Ovary (tissue), 9 donors: ENCODE data around the gene PCED1B. TPM values are rescaled to one million over a fixed set of nuclear protein-coding genes. Genes with fewer than 3 reads are reported as not detected.
A peak's percentile ranks its signal among the peaks of the same experiment; 100 is the strongest.

Experiments
- DNase-seq, 5 donors: peaks; one replicate each; pipeline ENCODE4 v3.0.0-alpha.2; 2019 to 2020
- H3K27ac ChIP-seq, 2 donors: fragments of 200-600 bp; one replicate each; pipeline versions ENCODE4 v1.5.1 to v1.8.0; 2019 to 2022
- H3K27me3 ChIP-seq: fragments of 200-600 bp; one replicate; pipeline ENCODE4 v1.8.0; 2022
- H3K36me3 ChIP-seq: fragments of 200-600 bp; sonication (generic); one replicate; pipeline ENCODE4 v1.5.1; 2019
- H3K4me1 ChIP-seq: one replicate; pipeline ENCODE4 v1.8.1; 2013; ENCODE audit warnings: mild to moderate bottlenecking, moderate library complexity; ENCODE audit not compliant: insufficient read depth
- H3K4me3 ChIP-seq: fragments of 200-600 bp; sonication (generic); one replicate; pipeline ENCODE4 v1.5.1; 2017
- H3K9me3 ChIP-seq, 2 donors: fragments of 200-600 bp in 1 of 2; sonication (generic) in 1 of 2; one replicate each; pipeline versions ENCODE4 v1.5.1 to v1.8.1; 2013 to 2019; ENCODE audit warnings: mild to moderate bottlenecking in 1 of 2, moderate library complexity in 1 of 2
- CTCF ChIP-seq, 3 donors: fragments of 450-650 bp in 2 of 3; fragments of 200-600 bp in 1 of 3; IDR thresholded peaks; one replicate each; pipeline versions ENCODE4 v1.5.1 to v1.8.0; 2016 to 2022; ENCODE audit warnings: antibody characterized with exemption in 3 of 3, mild to moderate bottlenecking in 1 of 3
- EP300 ChIP-seq: sonication (generic); formaldehyde crosslinking; IDR thresholded peaks from one replicate; pipeline ENCODE4 v1.6.1; 2017; ENCODE audit warnings: antibody characterized with exemption
- POLR2A ChIP-seq: fragments of 450-650 bp; IDR thresholded peaks from one replicate; pipeline ENCODE4 v1.6.1; 2017; ENCODE audit warnings: antibody characterized with exemption, mild to moderate bottlenecking, moderate library complexity
- WGBS, 3 donors: extraction: QIAGEN DNeasy Blood & Tissue Kit in 1 of 3; methylation state at CpG; one replicate each; pipeline versions ENCODE4 v1.1.5 to v1.1.7; 2013 to 2017; 5-methylcytosine and 5-hydroxymethylcytosine counted together
- intact Hi-C, 4 donors: fragments of 100-400 bp; cut with DNase I; formaldehyde crosslinking; loops; one replicate each; pipeline versions ENCODE4 v1.11.0 to v1.15.1; 2022 to 2023
- polyA plus RNA-seq, 2 donors: library from polyadenylated mRNA; stranded (reverse); fragments of 200-250 nt in 1 of 2; fragments of 350-450 nt in 1 of 2; fragmentation: Illumina TruSeq in 1 of 2; extraction: RNeasy Lipid Tissue Mini Kit (QIAGEN cat#74804) in 1 of 2; gene quantifications; one replicate each; pipeline ENCODE4 v1.2.3, GENCODE V29; 2013 to 2014
- total RNA-seq, 7 donors: library from RNA; depleted of rRNA in 2 of 7; stranded (reverse); fragments of >200 nt in 2 of 7; fragmentation: NEBNext Ultra II Directional in 3 of 7; extraction: Animal tissue kit (Norgen Biotek cat#: 25700) in 3 of 7; gene quantifications; one replicate each; pipeline versions ENCODE4 v1.1.0 to v1.2.4, GENCODE V29; 2016 to 2023
- donor health status: DM: no; HTN: no; CAD: no; lungs with moderate emphysema.
- donor health status: DM: no; HTN: no; CAD: no.
- donor health status: Bipolar disorder and iron deficiency.
- donor health status: DM: yes; HTN: yes; CAD: no.
- donor health status: DM: no; HTN: no; CAD: no.
- donor health status: DM: yes; HTN: yes; CAD: no.

Gene PCED1B
- total and polyA plus RNA-seq, 9 donors = 9.9 to 27.2 (median 13.0) TPM

GRCh38 chr12:47188576-47189441 lies 109.4 kb downstream of the PCED1B start:
- intact Hi-C loops = no loop called here

GRCh38 chr12:47189728-47190127 lies 110.3 kb downstream of the PCED1B start:
- H3K27ac ChIP-seq = peak overlapping the region in 1 of 2 donors; percentile 53
- no peaks in the 10 kb centered on the region for H3K9me3 ChIP-seq
- 1 to 20% (median 10%) methylated on average over 3 of the region's 3 CpGs for WGBS, 3 donors
- intact Hi-C loops = no loop called here
- H3K4me3 ChIP-seq = no peak overlapping the region
- peaks cover 8% of the 10 kb centered on the region for H3K4me1 ChIP-seq
- TF ChIP-seq CTCF (IDR thresholded peaks at IDR 0.05) (no peak), POLR2A (no peak), EP300 (no peak)
- H3K36me3 ChIP-seq = no peaks in the 10 kb centered on the region
- no peaks in the 10 kb centered on the region for H3K27me3 ChIP-seq
- DNase-seq = peak in 4 of 5 donors; percentile 27 to 59 (median 34)

More at GRCh38 chr12:47188576-47189441, 109.4 kb downstream of the PCED1B start:
- Histone ChIP-seq H3K4me1 (peaks cover 7% of the 10 kb centered on the region), H3K9me3 (no peaks in the 10 kb centered on the region), H3K36me3 (no peaks in the 10 kb centered on the region), H3K27me3 (no peaks in the 10 kb centered on the region), H3K4me3 (no peak overlapping the region), H3K27ac (peak overlapping the region in 1 of 2 donors; percentile 53)
- DNase-seq = peak in 3 of 5 donors; percentile 33 to 48 (median 42)
- TF ChIP-seq EP300 (no peak), CTCF (IDR thresholded peaks at IDR 0.05) (no peak), POLR2A (no peak)
- 10 to 21% (median 20%) methylated on average over 6 of the region's 6 CpGs for whole genome bisulfite sequencing, 3 donors

- intact Hi-C loops = no loop called here
- Histone ChIP-seq H3K4me3 (no peak overlapping the region), H3K9me3 (no peaks in the 10 kb centered on the region), H3K27me3 (no peaks in the 10 kb centered on the region), H3K4me1 (peaks cover 8% of the 10 kb centered on the region), H3K36me3 (no peaks in the 10 kb centered on the region), H3K27ac (peak overlapping the region in 1 of 2 donors; percentile 24)
- WGBS, 3 donors = 72 to 83% (median 74%) methylated on average over 3 of the region's 3 CpGs
- no peak for DNase-seq
- no peak for TF ChIP-seq CTCF (IDR thresholded peaks at IDR 0.05)
- no peak for TF ChIP-seq POLR2A
Observed at GRCh38 chr12:47190271-47190750, 110.9 kb downstream of the PCED1B start.

GRCh38 chr12:47190905-47191304 lies 111.5 kb downstream of the PCED1B start:
- Histone ChIP-seq H3K9me3 (no peaks in the 10 kb centered on the region), H3K4me1 (peaks cover 8% of the 10 kb centered on the region), H3K27ac (peak overlapping the region in 1 of 2 donors; percentile 24), H3K27me3 (no peaks in the 10 kb centered on the region), H3K4me3 (no peak overlapping the region), H3K36me3 (no peaks in the 10 kb centered on the region)
- intact Hi-C loops = no loop called here
- TF ChIP-seq CTCF (IDR thresholded peaks at IDR 0.05) (no peak), POLR2A (no peak), EP300 (no peak)
- DNase-seq = no peak
- WGBS, 3 donors = 46 to 63% (median 51%) methylated on average over 3 of the region's 3 CpGs
